OCI-LY7 (cell line): Measurements from ENCODE around the gene MAP1LC3B. TPM values are rescaled to one million over a fixed set of nuclear protein-coding genes. Genes with fewer than 3 reads are reported as not detected.

Experiments
- BruUV-seq: library from RNA; stranded (reverse); fragments of 400-500 nt; replicated peaks from 2 replicates; lab custom pipeline; 2021; lab: Mats Ljungman, UMichigan
- CTCF ChIA-PET: fragments of 300-600 bp; sonication (Branson Sonifier 250); formaldehyde crosslinking; loops from one replicate; lab custom pipeline; 2022; ENCODE audit warnings: antibody characterized with exemption; ENCODE audit not compliant: unreplicated experiment; lab: Charles Lee
- POLR2A ChIA-PET: fragments of 300-600 bp; sonication (Branson Sonifier 250); formaldehyde crosslinking; loops from one replicate; lab custom pipeline; 2022; ENCODE audit warnings: antibody characterized with exemption; lab: Charles Lee
- DNase-seq: peaks from one replicate; pipeline ENCODE4 v3.0.0-alpha.2; 2015; ENCODE audit warnings: low spot score
- H2AFZ ChIP-seq: fragments of 200-600 bp; sonication (generic), shearing (Covaris generic); 2 replicates; pipeline ENCODE4 v1.6.1; 2014; ENCODE audit warnings: mild to moderate bottlenecking, antibody characterized with exemption, low read length, moderate library complexity
- H3K27ac ChIP-seq: fragments of 200-600 bp; sonication (generic); 2 replicates; pipeline ENCODE4 v1.5.1; 2014; ENCODE audit warnings: mixed run types, low read depth, mild to moderate bottlenecking, moderate library complexity, low read length, inconsistent platforms; ENCODE audit not compliant: poor library complexity, severe bottlenecking
- H3K36me3 ChIP-seq: fragments of 200-600 bp; sonication (generic); 2 replicates; pipeline ENCODE4 v1.6.1; 2014; ENCODE audit warnings: mild to moderate bottlenecking, antibody characterized with exemption, low read length, moderate library complexity, mixed read lengths; ENCODE audit not compliant: insufficient read depth
- H3K4me1 ChIP-seq: fragments of 200-600 bp; sonication (generic); 2 replicates; pipeline ENCODE4 v1.5.1; 2014; ENCODE audit warnings: mild to moderate bottlenecking, low read length; ENCODE audit not compliant: insufficient read depth, poor library complexity, severe bottlenecking
- H3K4me2 ChIP-seq: fragments of 200-600 bp; sonication (generic); 2 replicates; pipeline ENCODE4 v1.6.1; 2014; ENCODE audit warnings: mild to moderate bottlenecking, low read length
- H3K4me3 ChIP-seq: fragments of 200-600 bp; sonication (generic); 2 replicates; pipeline ENCODE4 v1.5.1; 2014; ENCODE audit warnings: mild to moderate bottlenecking, low read depth, low read length; ENCODE audit not compliant: poor library complexity, severe bottlenecking
- H3K79me2 ChIP-seq: fragments of 200-600 bp; sonication (generic); 2 replicates; pipeline ENCODE4 v1.6.1; 2016; ENCODE audit warnings: low read depth, mild to moderate bottlenecking, low read length, moderate library complexity, mixed read lengths; ENCODE audit not compliant: insufficient read depth
- H3K9me2 ChIP-seq: fragments of 200-600 bp; sonication (generic); 2 replicates; pipeline ENCODE4 v1.6.1; 2016; ENCODE audit warnings: mild to moderate bottlenecking, low read length, mixed read lengths; ENCODE audit not compliant: insufficient read depth
- H3K9me3 ChIP-seq: fragments of 200-600 bp; sonication (generic); 2 replicates; pipeline ENCODE4 v1.6.1; 2014; ENCODE audit warnings: mild to moderate bottlenecking, mixed run types, low read length, mixed read lengths
- H4K20me1 ChIP-seq: fragments of 200-600 bp; sonication (generic); 2 replicates; pipeline ENCODE4 v1.6.1; 2014; ENCODE audit warnings: mild to moderate bottlenecking, antibody characterized with exemption, low read length, moderate library complexity, mixed read lengths; ENCODE audit not compliant: insufficient read depth
- EZH2phosphoT487 ChIP-seq: fragments of 200-600 bp; sonication (generic); IDR thresholded peaks from 2 replicates; pipeline ENCODE4 v1.6.1; 2018; ENCODE audit warnings: low read depth, borderline replicate concordance, mild to moderate bottlenecking, mixed run types, antibody characterized with exemption, low read length, moderate library complexity, mixed read lengths
- intact Hi-C: fragments of 100-400 bp; cut with micrococcal nuclease; formaldehyde crosslinking; loops from one replicate; pipeline ENCODE4 v1.10.0; 2022; ENCODE audit not compliant: unreplicated experiment
- total RNA-seq, 2 experiments: library from RNA; depleted of rRNA in 1 of 2; stranded (reverse); fragments of >200 nt in 1 of 2; shearing (Covaris generic) in 1 of 2; gene quantifications; 2 replicates each; pipeline ENCODE4 v1.2.3, GENCODE V29; 2014 to 2022
- TF ChIP-seq, protein P1 (sequence below): fragments of 200-600 bp; sonication (generic); conservative IDR thresholded peaks from 2 replicates; pipeline ENCODE4 v1.5.1; 2014; ENCODE audit warnings: mild to moderate bottlenecking, antibody characterized with exemption, low read length, moderate library complexity, mixed read lengths

The MAP1LC3B gene
- total RNA-seq, 2 experiments from 2014 or later: 15.3 to 43.8 TPM

- H4K20me1 ChIP-seq: peaks cover 14% of the 10 kb centered on the region
- no peaks in the 10 kb centered on the region for H3K9me3 ChIP-seq
- peak overlapping the region; percentile 78 for H3K4me3 ChIP-seq
- peaks cover 6% of the 10 kb centered on the region; the same call in 1 of the 2 replicates for H3K36me3 ChIP-seq
- TSS peak; percentile 85 for BruUV-seq
- TF ChIP-seq, protein P1, sequence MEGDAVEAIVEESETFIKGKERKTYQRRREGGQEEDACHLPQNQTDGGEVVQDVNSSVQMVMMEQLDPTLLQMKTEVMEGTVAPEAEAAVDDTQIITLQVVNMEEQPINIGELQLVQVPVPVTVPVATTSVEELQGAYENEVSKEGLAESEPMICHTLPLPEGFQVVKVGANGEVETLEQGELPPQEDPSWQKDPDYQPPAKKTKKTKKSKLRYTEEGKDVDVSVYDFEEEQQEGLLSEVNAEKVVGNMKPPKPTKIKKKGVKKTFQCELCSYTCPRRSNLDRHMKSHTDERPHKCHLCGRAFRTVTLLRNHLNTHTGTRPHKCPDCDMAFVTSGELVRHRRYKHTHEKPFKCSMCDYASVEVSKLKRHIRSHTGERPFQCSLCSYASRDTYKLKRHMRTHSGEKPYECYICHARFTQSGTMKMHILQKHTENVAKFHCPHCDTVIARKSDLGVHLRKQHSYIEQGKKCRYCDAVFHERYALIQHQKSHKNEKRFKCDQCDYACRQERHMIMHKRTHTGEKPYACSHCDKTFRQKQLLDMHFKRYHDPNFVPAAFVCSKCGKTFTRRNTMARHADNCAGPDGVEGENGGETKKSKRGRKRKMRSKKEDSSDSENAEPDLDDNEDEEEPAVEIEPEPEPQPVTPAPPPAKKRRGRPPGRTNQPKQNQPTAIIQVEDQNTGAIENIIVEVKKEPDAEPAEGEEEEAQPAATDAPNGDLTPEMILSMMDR: no peak
- TF ChIP-seq EZH2phosphoT487: no peak
- ChIA-PET POLR2A (no interaction called here), CTCF (no interaction called here)
- no peaks in the 10 kb centered on the region for H3K9me2 ChIP-seq
- no peak overlapping the region for H2AFZ ChIP-seq
- intact Hi-C loops: loop anchor here (5.0 kb wide), 1 partner anchor 311 kb away; no protein-coding TSS in a partner anchor
- peak; percentile 13 for DNase-seq
- peak overlapping the region; percentile 92 for H3K4me2 ChIP-seq
- peak overlapping the region; percentile 50 for H3K27ac ChIP-seq
- peaks cover 27% of the 10 kb centered on the region; the same call in 1 of the 2 replicates for H3K79me2 ChIP-seq
- H3K4me1 ChIP-seq: peaks cover 52% of the 10 kb centered on the region
These were observed 699 bp upstream of the MAP1LC3B start for GRCh38 chr16:87391324-87391949.

GRCh38 chr16:87392821-87393679 lies 914 bp downstream of the MAP1LC3B start:
- H3K27ac ChIP-seq: peak overlapping the region; percentile 14
- BruUV-seq: no TSS peak
- TF ChIP-seq EZH2phosphoT487: no peak
- TF ChIP-seq, protein P1: peak; percentile 30; the same call in 1 of the 2 replicates
- peaks cover 36% of the 10 kb centered on the region for H3K4me1 ChIP-seq
- H3K9me3 ChIP-seq: no peaks in the 10 kb centered on the region
- intact Hi-C loops: loop anchor here (5.0 kb wide), 1 partner anchor 309 kb away; no protein-coding TSS in a partner anchor
- ChIA-PET CTCF (no interaction called here), POLR2A (interaction anchor here (2.2 kb wide), 1 partner anchor 9 kb away, joined by 9 read pairs; the partner anchor contains the start of gene FBXO31)
- H3K4me2 ChIP-seq: peak overlapping the region; percentile 88
- H2AFZ ChIP-seq: 0 out of 2 replicates have a peak overlapping the region, but pooled peaks have one; percentile 5
- peaks cover 6% of the 10 kb centered on the region; the same call in 1 of the 2 replicates for H3K36me3 ChIP-seq
- H3K79me2 ChIP-seq: peaks cover 27% of the 10 kb centered on the region; the same call in 1 of the 2 replicates
- DNase-seq: peak; percentile 60
- peaks cover 14% of the 10 kb centered on the region for H4K20me1 ChIP-seq
- no peaks in the 10 kb centered on the region for H3K9me2 ChIP-seq
- peak overlapping the region; percentile 78 for H3K4me3 ChIP-seq
